Activated CD4-positive, alpha-beta T cell treated with anti-CD3 and anti-CD28 coated beads, Interleukin-2, amount 50 U/mL, for 1 hour (primary cell): ENCODE results near the gene CRB1.
"Not testable (repeated sequence)": the region's sequence is repeated elsewhere in the genome, so short reads cannot be mapped to it uniquely, and the experiment has no call there.

Experiments
- DNase-seq: peaks from one replicate; pipeline ENCODE4 v3.0.0-alpha.2; 2020

Gene CRB1

DNA sequence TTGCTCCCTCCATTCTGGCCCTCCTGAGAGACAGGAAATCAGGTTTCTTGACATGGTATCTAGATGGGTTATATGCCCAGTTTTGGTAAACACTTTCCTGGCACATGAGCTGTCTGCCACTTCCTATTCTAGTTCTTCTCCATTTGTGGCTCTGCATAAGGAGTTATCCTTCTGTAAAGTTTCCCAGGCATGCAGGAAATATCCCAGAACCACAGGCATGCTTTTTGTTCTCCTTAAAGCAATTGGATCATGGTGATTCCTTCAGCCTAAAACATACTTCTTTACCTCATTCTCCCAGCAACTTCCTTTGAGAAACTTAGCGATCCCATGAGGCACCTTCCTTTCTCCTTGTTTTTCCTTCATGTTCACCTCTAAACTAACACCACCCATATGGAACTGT, 199.8 kb downstream of the CRB1 start:
- DNase-seq: no peak

DNA sequence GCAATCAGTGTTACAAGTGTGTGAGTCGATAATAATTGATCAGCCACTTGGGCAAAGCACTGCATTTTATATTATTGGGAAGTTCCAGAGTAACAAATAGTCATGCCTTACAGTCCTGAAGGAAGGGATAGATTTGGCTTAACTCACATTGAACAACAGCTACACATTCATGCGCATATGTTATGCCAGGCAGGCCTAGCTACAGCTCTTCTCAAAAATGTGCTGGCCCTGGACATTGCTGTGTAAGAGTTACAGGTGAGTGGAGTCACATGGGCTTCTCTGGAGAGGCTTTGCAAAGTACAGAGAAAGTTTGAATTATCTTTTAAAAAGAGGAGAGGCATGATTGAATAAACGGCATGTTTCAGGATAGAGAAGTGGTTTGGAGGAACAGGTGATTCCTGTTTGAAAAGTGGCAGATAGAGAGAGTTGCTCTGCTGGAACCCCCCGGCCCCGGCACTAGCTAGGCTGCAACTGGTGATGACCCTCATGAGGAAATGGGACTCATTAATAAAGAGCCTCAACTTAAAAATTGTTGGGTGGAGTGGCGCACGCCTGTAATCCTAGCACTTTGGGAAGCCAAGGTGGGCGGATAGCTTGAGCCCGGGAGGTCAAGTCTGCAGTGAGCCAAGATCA, 200.6 kb downstream of the CRB1 start:
- no peak for DNase-seq

DNA sequence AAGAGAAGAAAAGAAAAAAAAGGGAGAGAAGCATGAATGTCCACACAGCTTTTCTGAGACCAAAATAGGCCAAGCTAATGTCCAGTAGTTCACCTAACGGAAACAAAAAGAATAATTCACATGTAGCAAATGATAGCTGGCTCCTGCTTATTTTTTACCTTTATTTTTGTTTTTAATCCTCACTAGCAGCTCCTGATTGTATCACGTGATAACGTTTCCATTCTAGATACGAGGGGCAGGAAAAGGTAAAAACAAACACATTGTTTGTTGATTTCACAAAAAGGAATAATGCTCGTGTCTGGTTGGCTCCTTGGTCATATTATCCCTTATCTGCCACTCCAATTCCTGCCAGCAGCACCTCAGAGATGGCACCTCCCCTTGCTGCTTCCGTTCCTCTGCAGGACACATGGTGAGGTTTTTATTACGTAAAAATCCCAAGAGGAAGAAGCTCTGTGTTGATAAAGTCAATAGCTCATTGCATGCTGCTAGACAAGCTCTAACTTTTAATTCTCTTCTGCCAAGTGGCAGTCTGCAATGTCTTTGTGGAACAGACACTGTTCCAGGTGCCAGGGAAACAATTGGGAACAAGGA, 201.7 kb downstream of the CRB1 start:
- no peak for DNase-seq

DNA sequence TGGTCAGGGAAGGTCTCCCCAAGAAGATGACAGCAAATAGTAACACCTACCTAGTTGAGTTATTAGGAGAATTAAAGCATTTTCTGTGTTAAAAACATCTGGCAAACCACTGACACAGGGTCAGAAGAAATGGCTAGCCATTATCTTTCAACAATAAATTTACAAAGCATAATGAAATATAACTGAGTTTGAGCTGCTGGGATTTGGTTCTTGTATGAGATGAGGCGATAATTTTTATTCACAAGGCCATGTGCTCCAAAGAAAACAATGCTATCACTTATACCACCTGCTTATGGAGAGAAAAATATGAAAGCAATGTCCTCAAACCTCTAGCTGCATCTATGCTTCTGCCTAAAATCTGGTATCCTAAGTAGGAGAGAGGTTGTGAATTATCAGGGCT, 202.3 kb downstream of the CRB1 start:
- no peak for DNase-seq

DNA sequence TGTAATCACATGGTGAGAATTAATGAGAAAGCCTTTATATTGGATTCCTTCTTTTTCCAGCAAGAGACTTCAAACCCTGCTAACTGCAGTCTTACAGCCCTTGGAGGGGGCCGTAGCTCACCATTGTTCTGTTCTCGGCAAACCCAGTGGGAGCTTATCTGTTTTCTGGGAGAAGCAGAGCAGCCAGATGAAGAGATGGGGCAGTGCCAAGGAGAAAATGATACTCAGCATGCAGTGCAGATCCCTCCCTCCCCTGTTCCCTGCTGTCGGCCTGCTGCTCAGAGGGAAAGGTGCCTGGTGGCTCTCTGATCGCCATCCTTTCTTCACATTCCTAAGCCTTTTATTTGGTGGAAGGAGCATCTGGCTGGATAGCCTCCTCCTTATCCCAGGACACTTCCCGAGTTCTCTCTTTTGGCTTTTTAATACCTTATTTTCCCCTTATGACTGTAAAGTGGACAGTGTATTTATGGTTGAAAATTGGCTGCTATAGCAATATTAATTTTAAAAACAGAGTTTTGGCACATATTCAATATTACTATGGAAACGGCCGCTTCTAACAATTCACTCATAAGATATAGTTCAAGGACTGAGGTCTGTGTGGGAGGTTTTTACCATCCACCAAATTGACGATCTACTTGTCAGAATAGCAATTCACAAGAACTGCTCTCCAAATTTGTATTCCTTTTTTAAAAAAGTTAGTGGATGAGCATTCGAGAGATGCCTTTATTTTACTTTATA, 203.4 kb downstream of the CRB1 start:
- DNase-seq: no peak

- DNase-seq: no peak
Observed at GRCh38 chr1:197472141-197472540, 204.1 kb downstream of the CRB1 start.

- DNase-seq: no peak
Observed at GRCh38 chr1:197480446-197480845, 212.4 kb downstream of the CRB1 start.

- DNase-seq: no peak
Observed at GRCh38 chr1:197481101-197481500, 213.0 kb downstream of the CRB1 start.

GRCh38 chr1:197485790-197486189, 217.7 kb downstream of the CRB1 start:
- no peak for DNase-seq

- DNase-seq: no peak
Observed at GRCh38 chr1:197486946-197487345, 218.9 kb downstream of the CRB1 start.

- not testable (repeated sequence) for DNase-seq
Observed at GRCh38 chr1:197491505-197491904, 223.5 kb downstream of the CRB1 start.

GRCh38 chr1:197496722-197497121, 228.7 kb downstream of the CRB1 start:
- DNase-seq: no peak

- no peak for DNase-seq
Observed at GRCh38 chr1:197510691-197511378, 242.8 kb downstream of the CRB1 start.

GRCh38 chr1:197515421-197515820, 247.4 kb downstream of the CRB1 start:
- no peak for DNase-seq

DNA sequence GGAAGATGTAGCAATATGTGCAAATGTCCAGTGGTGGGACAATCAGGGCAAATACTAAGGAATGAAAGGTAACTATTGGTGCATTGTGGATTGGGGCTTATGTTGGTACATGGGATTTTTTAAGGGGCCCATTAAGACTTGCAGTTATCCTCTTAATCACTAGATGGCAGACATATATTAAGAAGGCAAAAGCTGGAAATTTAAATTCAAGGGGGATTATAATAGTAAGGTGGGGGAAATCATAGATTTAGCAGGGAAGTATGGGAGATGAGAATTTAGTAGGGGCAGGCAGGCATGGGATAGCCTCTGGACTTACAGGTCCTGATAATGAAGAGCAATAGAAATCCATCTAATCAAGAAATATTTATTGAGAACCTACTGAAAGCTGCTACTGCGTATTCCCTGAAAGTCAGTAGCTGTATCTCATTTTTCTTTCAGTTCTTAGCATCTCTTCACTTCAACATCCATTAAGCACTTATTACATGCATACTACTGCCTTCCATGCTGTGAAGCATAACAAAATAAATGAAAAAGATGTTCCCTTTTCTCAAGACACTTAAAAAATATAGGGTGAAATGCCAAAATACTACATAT, 251.8 kb downstream of the CRB1 start:
- DNase-seq: no peak

GRCh38 chr1:197521118-197521739, 253.2 kb downstream of the CRB1 start:
- DNase-seq: no peak

DNA sequence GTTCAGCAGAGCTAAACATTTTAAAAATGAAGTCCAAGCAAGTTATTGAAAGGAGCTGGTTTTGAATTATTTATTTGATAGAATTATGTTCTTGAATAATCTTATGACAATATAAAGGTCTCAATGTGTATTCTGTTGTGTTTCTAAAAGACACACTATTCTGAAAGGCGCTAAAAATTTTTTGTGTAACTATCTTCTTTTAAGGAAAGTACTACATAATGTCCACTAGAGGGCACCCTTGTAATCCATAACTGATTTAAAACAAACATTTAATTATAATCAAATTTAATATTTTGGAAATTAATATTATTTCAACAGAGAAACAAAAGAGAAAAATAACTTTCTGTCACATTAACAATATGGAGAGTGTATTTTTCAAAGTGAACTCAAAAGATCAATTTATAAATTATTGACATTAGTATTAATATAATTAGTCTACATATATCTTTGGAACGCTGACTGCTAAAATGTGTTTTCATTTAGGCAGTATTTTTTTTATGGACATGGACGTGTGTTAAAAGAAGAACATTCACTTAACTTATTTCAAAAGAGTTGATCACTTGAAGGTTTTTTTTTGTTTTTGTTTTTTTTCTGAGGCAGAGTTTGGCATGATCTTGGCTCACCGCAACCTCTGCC, 258.8 kb downstream of the CRB1 start:
- no peak for DNase-seq
